ENCODE measurements around the gene CCSER1. TPM values are rescaled to one million over a fixed set of nuclear protein-coding genes. Genes with fewer than 3 reads are reported as not detected.

Gene CCSER1
- total and polyA plus RNA-seq, 2 experiments from 2014 or later = 2.9 to 3.4 TPM

DNA sequence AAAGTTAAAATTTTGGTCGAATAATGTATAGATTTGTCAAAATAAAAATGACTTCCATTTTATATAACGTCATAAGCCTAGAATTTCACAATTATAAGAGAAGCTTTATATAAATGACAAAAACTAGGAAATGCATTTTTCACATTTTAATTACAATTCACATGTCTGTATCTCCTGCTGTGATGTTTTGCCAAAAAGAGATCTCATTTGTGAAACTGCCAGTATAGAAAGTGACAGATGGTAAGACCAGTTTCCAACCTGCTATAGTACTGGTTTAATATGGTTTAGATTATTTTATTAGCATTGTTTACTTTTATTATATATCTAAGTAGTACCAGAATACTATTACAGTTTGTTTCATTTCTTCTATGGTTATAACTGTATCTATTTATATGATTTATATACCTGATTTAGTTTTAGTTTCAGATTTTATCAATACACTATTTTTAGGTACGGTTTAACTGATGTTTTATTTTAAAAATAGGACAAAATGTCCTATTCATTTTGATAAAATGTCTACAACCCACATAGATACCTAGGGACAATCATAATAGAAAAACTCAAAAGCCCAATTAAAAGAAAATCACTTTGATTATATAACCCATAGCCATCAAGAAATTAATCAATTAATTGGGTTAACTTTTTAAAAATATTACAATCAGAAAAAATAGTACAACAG, 5.4 kb upstream of the CCSER1 start:
- TF ChIP-seq EZH2 (IDR thresholded peaks at IDR 0.05; ENCODE audit: low read depth, unreplicated experiment) (no peak), ZNF331 (CRISPR knock-in tag; IDR thresholded peaks at IDR 0.05; ENCODE audit: low read depth) (no peak), ZNF114 (CRISPR knock-in tag; IDR thresholded peaks at IDR 0.05) (no peak), POLR2AphosphoS5 (IDR thresholded peaks at IDR 0.05; ENCODE audit: low read depth) (no peak), JUNB (IDR thresholded peaks at IDR 0.05; ENCODE audit: unreplicated experiment) (no peak), EZH2phosphoT487 (IDR thresholded peaks at IDR 0.05; ENCODE audit: unreplicated experiment) (no peak), CREB1 (CRISPR knock-in tag; IDR thresholded peaks at IDR 0.05; ENCODE audit: low read depth) (no peak), NANOG (IDR thresholded peaks at IDR 0.05; ENCODE audit: borderline replicate concordance) (no peak), STAT1 (IDR thresholded peaks at IDR 0.05; ENCODE audit: unreplicated experiment) (no peak)
- TF ChIP-seq, protein P1, sequence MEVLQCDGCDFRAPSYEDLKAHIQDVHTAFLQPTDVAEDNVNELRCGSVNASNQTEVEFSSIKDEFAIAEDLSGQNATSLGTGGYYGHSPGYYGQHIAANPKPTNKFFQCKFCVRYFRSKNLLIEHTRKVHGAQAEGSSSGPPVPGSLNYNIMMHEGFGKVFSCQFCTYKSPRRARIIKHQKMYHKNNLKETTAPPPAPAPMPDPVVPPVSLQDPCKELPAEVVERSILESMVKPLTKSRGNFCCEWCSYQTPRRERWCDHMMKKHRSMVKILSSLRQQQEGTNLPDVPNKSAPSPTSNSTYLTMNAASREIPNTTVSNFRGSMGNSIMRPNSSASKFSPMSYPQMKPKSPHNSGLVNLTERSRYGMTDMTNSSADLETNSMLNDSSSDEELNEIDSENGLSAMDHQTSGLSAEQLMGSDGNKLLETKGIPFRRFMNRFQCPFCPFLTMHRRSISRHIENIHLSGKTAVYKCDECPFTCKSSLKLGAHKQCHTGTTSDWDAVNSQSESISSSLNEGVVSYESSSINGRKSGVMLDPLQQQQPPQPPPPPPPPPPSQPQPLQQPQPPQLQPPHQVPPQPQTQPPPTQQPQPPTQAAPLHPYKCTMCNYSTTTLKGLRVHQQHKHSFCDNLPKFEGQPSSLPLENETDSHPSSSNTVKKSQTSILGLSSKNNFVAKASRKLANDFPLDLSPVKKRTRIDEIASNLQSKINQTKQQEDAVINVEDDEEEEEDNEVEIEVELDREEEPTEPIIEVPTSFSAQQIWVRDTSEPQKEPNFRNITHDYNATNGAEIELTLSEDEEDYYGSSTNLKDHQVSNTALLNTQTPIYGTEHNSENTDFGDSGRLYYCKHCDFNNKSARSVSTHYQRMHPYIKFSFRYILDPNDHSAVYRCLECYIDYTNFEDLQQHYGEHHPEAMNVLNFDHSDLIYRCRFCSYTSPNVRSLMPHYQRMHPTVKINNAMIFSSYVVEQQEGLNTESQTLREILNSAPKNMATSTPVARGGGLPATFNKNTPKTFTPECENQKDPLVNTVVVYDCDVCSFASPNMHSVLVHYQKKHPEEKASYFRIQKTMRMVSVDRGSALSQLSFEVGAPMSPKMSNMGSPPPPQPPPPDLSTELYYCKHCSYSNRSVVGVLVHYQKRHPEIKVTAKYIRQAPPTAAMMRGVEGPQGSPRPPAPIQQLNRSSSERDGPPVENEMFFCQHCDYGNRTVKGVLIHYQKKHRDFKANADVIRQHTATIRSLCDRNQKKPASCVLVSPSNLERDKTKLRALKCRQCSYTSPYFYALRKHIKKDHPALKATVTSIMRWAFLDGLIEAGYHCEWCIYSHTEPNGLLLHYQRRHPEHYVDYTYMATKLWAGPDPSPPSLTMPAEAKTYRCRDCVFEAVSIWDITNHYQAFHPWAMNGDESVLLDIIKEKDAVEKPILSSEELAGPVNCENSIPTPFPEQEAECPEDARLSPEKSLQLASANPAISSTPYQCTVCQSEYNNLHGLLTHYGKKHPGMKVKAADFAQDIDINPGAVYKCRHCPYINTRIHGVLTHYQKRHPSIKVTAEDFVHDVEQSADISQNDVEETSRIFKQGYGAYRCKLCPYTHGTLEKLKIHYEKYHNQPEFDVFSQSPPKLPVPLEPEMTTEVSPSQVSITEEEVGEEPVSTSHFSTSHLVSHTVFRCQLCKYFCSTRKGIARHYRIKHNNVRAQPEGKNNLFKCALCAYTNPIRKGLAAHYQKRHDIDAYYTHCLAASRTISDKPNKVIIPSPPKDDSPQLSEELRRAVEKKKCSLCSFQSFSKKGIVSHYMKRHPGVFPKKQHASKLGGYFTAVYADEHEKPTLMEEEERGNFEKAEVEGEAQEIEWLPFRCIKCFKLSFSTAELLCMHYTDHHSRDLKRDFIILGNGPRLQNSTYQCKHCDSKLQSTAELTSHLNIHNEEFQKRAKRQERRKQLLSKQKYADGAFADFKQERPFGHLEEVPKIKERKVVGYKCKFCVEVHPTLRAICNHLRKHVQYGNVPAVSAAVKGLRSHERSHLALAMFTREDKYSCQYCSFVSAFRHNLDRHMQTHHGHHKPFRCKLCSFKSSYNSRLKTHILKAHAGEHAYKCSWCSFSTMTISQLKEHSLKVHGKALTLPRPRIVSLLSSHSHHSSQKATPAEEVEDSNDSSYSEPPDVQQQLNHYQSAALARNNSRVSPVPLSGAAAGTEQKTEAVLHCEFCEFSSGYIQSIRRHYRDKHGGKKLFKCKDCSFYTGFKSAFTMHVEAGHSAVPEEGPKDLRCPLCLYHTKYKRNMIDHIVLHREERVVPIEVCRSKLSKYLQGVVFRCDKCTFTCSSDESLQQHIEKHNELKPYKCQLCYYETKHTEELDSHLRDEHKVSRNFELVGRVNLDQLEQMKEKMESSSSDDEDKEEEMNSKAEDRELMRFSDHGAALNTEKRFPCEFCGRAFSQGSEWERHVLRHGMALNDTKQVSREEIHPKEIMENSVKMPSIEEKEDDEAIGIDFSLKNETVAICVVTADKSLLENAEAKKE (CRISPR knock-in tag; IDR thresholded peaks at IDR 0.05) = no peak
- TF ChIP-seq, protein P2, sequence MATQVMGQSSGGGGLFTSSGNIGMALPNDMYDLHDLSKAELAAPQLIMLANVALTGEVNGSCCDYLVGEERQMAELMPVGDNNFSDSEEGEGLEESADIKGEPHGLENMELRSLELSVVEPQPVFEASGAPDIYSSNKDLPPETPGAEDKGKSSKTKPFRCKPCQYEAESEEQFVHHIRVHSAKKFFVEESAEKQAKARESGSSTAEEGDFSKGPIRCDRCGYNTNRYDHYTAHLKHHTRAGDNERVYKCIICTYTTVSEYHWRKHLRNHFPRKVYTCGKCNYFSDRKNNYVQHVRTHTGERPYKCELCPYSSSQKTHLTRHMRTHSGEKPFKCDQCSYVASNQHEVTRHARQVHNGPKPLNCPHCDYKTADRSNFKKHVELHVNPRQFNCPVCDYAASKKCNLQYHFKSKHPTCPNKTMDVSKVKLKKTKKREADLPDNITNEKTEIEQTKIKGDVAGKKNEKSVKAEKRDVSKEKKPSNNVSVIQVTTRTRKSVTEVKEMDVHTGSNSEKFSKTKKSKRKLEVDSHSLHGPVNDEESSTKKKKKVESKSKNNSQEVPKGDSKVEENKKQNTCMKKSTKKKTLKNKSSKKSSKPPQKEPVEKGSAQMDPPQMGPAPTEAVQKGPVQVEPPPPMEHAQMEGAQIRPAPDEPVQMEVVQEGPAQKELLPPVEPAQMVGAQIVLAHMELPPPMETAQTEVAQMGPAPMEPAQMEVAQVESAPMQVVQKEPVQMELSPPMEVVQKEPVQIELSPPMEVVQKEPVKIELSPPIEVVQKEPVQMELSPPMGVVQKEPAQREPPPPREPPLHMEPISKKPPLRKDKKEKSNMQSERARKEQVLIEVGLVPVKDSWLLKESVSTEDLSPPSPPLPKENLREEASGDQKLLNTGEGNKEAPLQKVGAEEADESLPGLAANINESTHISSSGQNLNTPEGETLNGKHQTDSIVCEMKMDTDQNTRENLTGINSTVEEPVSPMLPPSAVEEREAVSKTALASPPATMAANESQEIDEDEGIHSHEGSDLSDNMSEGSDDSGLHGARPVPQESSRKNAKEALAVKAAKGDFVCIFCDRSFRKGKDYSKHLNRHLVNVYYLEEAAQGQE (IDR thresholded peaks at IDR 0.05; ENCODE audit: unreplicated experiment) = no peak
- TF ChIP-seq, protein P3, sequence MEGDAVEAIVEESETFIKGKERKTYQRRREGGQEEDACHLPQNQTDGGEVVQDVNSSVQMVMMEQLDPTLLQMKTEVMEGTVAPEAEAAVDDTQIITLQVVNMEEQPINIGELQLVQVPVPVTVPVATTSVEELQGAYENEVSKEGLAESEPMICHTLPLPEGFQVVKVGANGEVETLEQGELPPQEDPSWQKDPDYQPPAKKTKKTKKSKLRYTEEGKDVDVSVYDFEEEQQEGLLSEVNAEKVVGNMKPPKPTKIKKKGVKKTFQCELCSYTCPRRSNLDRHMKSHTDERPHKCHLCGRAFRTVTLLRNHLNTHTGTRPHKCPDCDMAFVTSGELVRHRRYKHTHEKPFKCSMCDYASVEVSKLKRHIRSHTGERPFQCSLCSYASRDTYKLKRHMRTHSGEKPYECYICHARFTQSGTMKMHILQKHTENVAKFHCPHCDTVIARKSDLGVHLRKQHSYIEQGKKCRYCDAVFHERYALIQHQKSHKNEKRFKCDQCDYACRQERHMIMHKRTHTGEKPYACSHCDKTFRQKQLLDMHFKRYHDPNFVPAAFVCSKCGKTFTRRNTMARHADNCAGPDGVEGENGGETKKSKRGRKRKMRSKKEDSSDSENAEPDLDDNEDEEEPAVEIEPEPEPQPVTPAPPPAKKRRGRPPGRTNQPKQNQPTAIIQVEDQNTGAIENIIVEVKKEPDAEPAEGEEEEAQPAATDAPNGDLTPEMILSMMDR (conservative IDR thresholded peaks at IDR 0.05; ENCODE audit: low read depth in 2 of 2) = no peak
- TF ChIP-seq, protein P4, sequence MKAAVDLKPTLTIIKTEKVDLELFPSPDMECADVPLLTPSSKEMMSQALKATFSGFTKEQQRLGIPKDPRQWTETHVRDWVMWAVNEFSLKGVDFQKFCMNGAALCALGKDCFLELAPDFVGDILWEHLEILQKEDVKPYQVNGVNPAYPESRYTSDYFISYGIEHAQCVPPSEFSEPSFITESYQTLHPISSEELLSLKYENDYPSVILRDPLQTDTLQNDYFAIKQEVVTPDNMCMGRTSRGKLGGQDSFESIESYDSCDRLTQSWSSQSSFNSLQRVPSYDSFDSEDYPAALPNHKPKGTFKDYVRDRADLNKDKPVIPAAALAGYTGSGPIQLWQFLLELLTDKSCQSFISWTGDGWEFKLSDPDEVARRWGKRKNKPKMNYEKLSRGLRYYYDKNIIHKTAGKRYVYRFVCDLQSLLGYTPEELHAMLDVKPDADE (IDR thresholded peaks at IDR 0.05) = no peak
- H3K4me1 Mint-ChIP-seq = peaks cover 29% of the 10 kb centered on the region
- no peaks in the 10 kb centered on the region for H3K9me3 Mint-ChIP-seq
- no peaks in the 10 kb centered on the region for H3K79me2 ChIP-seq (replicated peaks; ENCODE audit: insufficient read depth)
- H2AFZ ChIP-seq = no peak overlapping the region
- ATAC-seq (no peak), DNase-seq (ENCODE audit: low spot score) (no peak)
- H3K4me2 ChIP-seq = peak overlapping the region; percentile 46; the same call in 1 of the 2 replicates
- peaks cover 24% of the 10 kb centered on the region for H3K4me1 ChIP-seq (ENCODE audit: insufficient read depth)
- H3K27me3 ChIP-seq (ENCODE audit: insufficient read depth) = peaks cover 13% of the 10 kb centered on the region
- H3K9me2 ChIP-seq (ENCODE audit: insufficient read depth) = no peaks in the 10 kb centered on the region
- no peaks in the 10 kb centered on the region for H3K36me3 ChIP-seq (ENCODE audit: insufficient read depth)
- no peaks in the 10 kb centered on the region for H3K36me3 Mint-ChIP-seq (ENCODE audit: low read depth)
- no peak overlapping the region for H3K4me3 Mint-ChIP-seq
- H4K20me1 ChIP-seq (replicated peaks; ENCODE audit: insufficient read depth) = no peaks in the 10 kb centered on the region
- no peak overlapping the region for H3K27ac Mint-ChIP-seq
- no peak overlapping the region for H3K27ac ChIP-seq (ENCODE audit: low read depth)
- 0 out of 2 replicates have a peak, but pooled peaks cover 2% of the 10 kb centered on the region for H3F3A ChIP-seq (replicated peaks; ENCODE audit: low read depth)
- H3K27me3 Mint-ChIP-seq (ENCODE audit: insufficient read depth, low read depth, poor library complexity) = no peaks in the 10 kb centered on the region
- H3K4me3 ChIP-seq = no peak overlapping the region
